SK-N-MC (cell line): Measurements from ENCODE around the gene DNAH9.

Source experiments
- DNase-seq: peaks from one replicate; pipeline ENCODE4 v3.0.0-alpha.2; 2011; ENCODE audit warnings: low read depth, low spot score
- H3K27ac ChIP-seq: fragments of 200-600 bp; sonication (generic); 2 replicates; pipeline ENCODE4 v1.5.1; 2016; ENCODE audit warnings: mixed run types
- H3K36me3 ChIP-seq: fragments of 200-600 bp; sonication (generic); 2 replicates; pipeline ENCODE4 v1.6.1; 2017; ENCODE audit warnings: antibody characterized with exemption, low read length, mixed read lengths; ENCODE audit not compliant: insufficient read depth
- H3K4me3 ChIP-seq: fragments of 200-600 bp; sonication (generic); 2 replicates; pipeline ENCODE4 v1.5.1; 2016
- H3K9ac ChIP-seq: fragments of 200-600 bp; sonication (generic); 2 replicates; pipeline ENCODE4 v1.8.0; 2017; ENCODE audit warnings: mixed run types, mixed read lengths; ENCODE audit not compliant: insufficient read length
- H3K9me3 ChIP-seq: fragments of 200-600 bp; sonication (generic); 2 replicates; pipeline ENCODE4 v1.6.1; 2017; ENCODE audit warnings: low read depth, mild to moderate bottlenecking, antibody characterized with exemption, low read length, moderate library complexity, mixed read lengths
- EZH2 ChIP-seq: fragments of 200-600 bp; sonication (generic); IDR thresholded peaks from one replicate; pipeline ENCODE4 v1.6.1; 2017; ENCODE audit warnings: antibody characterized with exemption
- FOXP2 ChIP-seq: optimal IDR thresholded peaks from 2 replicates; pipeline ENCODE3; 2011; ENCODE audit warnings: mild to moderate bottlenecking, moderate library complexity; ENCODE audit not compliant: insufficient read depth; ENCODE audit errors: extremely low read length, control extremely low read depth
- POLR2AphosphoS5 ChIP-seq: IDR thresholded peaks from 2 replicates; pipeline ENCODE4 v1.6.1; 2012; ENCODE audit warnings: mild to moderate bottlenecking, low read depth, low read length, borderline replicate concordance

Gene DNAH9

GRCh38 chr17:11705111-11705510, 106.8 kb downstream of the DNAH9 start:
- Histone ChIP-seq H3K9me3 (no peaks in the 10 kb centered on the region), H3K9ac (no peak overlapping the region), H3K36me3 (no peaks in the 10 kb centered on the region), H3K27ac (no peak overlapping the region), H3K4me3 (no peak overlapping the region)
- no peak for TF ChIP-seq EZH2
- TF ChIP-seq POLR2AphosphoS5: no peak
- TF ChIP-seq FOXP2: no peak
- DNase-seq: no peak

GRCh38 chr17:11707586-11707985, 109.3 kb downstream of the DNAH9 start:
- TF ChIP-seq POLR2AphosphoS5: no peak
- TF ChIP-seq EZH2: no peak
- no peak for TF ChIP-seq FOXP2
- Histone ChIP-seq H3K9me3 (no peaks in the 10 kb centered on the region), H3K36me3 (no peaks in the 10 kb centered on the region), H3K9ac (no peak overlapping the region), H3K27ac (no peak overlapping the region), H3K4me3 (no peak overlapping the region)
- DNase-seq: no peak

- DNase-seq: no peak
- H3K9me3 ChIP-seq: no peaks in the 10 kb centered on the region
- H3K9ac ChIP-seq: no peak overlapping the region
- H3K4me3 ChIP-seq: no peak overlapping the region
- TF ChIP-seq POLR2AphosphoS5 (no peak), FOXP2 (no peak), EZH2 (no peak)
- no peaks in the 10 kb centered on the region for H3K36me3 ChIP-seq
- no peak overlapping the region for H3K27ac ChIP-seq
Measured at GRCh38 chr17:11712456-11712855, 114.2 kb downstream of the DNAH9 start.

GRCh38 chr17:11719203-11719602, 120.9 kb downstream of the DNAH9 start:
- Histone ChIP-seq H3K27ac (no peak overlapping the region), H3K36me3 (no peaks in the 10 kb centered on the region), H3K4me3 (no peak overlapping the region), H3K9me3 (no peaks in the 10 kb centered on the region), H3K9ac (no peak overlapping the region)
- no peak for DNase-seq
- no peak for TF ChIP-seq FOXP2
- no peak for TF ChIP-seq EZH2
- no peak for TF ChIP-seq POLR2AphosphoS5

- no peak overlapping the region for H3K9ac ChIP-seq
- TF ChIP-seq EZH2: no peak
- no peak for TF ChIP-seq POLR2AphosphoS5
- no peak for TF ChIP-seq FOXP2
- no peak for DNase-seq
- no peaks in the 10 kb centered on the region for H3K36me3 ChIP-seq
- H3K9me3 ChIP-seq: no peaks in the 10 kb centered on the region
- H3K4me3 ChIP-seq: no peak overlapping the region
- H3K27ac ChIP-seq: no peak overlapping the region
Measured at GRCh38 chr17:11719856-11720255, 121.6 kb downstream of the DNAH9 start.

- Histone ChIP-seq H3K9ac (no peak overlapping the region), H3K9me3 (no peaks in the 10 kb centered on the region), H3K27ac (no peak overlapping the region), H3K4me3 (no peak overlapping the region), H3K36me3 (no peaks in the 10 kb centered on the region)
- no peak for TF ChIP-seq FOXP2
- TF ChIP-seq EZH2: no peak
- no peak for TF ChIP-seq POLR2AphosphoS5
- DNase-seq: no peak
Measured at GRCh38 chr17:11720816-11721215, 122.5 kb downstream of the DNAH9 start.

GRCh38 chr17:11730747-11731146, 132.5 kb downstream of the DNAH9 start:
- H3K27ac ChIP-seq: no peak overlapping the region
- no peak for DNase-seq
- no peaks in the 10 kb centered on the region for H3K9me3 ChIP-seq
- TF ChIP-seq POLR2AphosphoS5 (no peak), FOXP2 (no peak), EZH2 (no peak)
- no peaks in the 10 kb centered on the region for H3K36me3 ChIP-seq
- no peak overlapping the region for H3K4me3 ChIP-seq
- no peak overlapping the region for H3K9ac ChIP-seq

- Histone ChIP-seq H3K9me3 (no peaks in the 10 kb centered on the region), H3K36me3 (no peaks in the 10 kb centered on the region), H3K27ac (no peak overlapping the region), H3K4me3 (peak overlapping the region; percentile 43; the same call in 1 of the 2 replicates), H3K9ac (no peak overlapping the region)
- TF ChIP-seq EZH2: no peak
- DNase-seq: no peak
Measured at GRCh38 chr17:11736613-11737312, 138.5 kb downstream of the DNAH9 start.

GRCh38 chr17:11737313-11737679, 139.0 kb downstream of the DNAH9 start:
- H3K36me3 ChIP-seq: no peaks in the 10 kb centered on the region
- H3K27ac ChIP-seq: no peak overlapping the region
- H3K4me3 ChIP-seq: no peak overlapping the region
- DNase-seq: no peak
- H3K9me3 ChIP-seq: no peaks in the 10 kb centered on the region
- TF ChIP-seq EZH2 (no peak), FOXP2 (no peak), POLR2AphosphoS5 (no peak)
- no peak overlapping the region for H3K9ac ChIP-seq
